Middle frontal gyrus (tissue), 1 donor: ENCODE data around the gene STRN.
A peak's percentile ranks its signal among the peaks of the same experiment; 100 is the strongest.
"Not testable (repeated sequence)": the region's sequence is repeated elsewhere in the genome, so short reads cannot be mapped to it uniquely, and the experiment has no call there.

ENCODE experiments used
- DNase-seq: peaks from one replicate; pipeline ENCODE4 v3.0.0-alpha.2; 2015; ENCODE audit warnings: low spot score; ENCODE audit errors: extremely low spot score

STRN gene

DNA sequence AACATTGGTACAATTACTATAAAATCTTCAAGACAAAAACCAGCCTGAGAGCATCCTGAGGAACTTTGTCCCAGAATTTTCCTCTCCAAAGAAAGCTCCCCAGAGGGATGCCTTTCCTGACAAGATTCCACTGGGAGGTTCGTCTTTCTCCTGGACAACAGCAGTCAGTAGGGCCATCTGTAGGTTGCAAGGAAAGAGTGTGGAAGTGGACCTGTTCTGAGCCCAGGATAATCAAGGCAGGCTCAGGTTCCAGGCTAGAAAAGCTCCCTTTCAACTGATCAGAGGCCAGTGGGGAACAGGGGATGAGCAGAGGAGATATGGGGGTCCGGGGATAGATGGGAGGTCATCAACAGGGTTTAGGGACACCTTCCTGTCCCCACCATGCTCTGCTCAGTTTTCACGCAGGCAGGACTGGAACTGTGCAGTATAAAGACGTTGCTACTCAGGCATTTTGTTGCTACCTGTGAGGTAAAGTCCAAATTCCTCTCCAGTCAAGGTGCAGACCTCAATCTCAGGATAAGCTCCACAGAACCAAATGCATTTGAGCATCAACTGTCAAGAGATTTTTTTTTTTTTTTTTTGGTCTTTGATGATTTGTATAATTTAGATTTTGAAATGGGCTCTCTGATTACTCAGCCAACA lies 126.2 kb downstream of the STRN start:
- no peak for DNase-seq

DNA sequence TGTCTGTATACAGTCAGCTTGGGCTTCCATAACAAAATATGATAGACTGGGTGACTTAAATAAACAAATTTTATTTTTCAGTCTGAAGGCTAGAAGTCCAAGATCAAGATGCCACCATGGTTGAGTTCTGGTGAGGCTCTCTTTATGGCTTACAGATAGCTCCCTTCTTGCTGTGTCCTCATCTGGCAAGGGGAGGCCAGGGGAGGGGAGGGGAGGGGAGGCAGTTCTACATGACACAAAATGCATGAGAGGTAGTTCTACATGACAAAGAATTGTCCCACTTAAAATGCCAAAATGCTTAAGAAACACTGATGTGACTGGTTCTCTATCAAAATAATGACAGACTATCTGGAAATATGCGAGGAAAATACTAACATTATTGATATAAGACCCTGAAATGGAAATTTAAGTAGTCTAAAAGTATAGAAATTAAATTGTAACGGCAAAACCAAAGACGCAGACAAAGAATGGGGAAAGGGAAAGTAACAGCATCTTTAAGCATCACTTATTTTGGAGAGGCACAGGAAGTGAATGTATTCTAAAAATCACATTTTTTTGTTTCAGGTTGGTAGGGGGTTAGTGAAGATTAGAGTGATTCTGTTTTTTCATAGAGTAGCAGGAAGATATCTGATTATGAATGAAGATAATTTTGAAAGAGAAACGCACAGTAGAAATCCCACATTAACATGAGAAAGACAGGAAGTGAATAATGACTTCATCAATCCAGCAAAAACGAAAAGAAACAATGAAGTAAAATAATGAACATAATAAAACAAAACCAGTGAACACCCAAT lies 131.4 kb downstream of the STRN start:
- DNase-seq: no peak

DNA sequence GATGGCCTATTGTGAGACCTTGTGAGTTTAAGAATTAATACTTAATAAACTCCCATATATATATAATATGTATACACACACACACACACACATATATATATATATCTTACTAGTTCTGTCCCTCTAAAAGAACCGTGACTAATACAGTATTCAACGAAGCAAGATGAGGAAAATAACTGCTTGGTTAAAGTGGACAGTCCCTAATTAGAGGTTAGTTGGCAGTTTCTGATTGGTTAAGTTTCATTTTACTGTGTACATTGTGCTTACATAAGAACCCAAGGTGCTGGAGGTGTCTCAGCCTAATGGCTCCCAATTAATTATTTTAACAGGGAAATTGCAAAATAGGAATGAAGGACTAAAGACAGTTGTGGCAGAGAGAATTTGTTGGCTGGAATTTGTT lies 132.1 kb downstream of the STRN start:
- no peak for DNase-seq

DNA sequence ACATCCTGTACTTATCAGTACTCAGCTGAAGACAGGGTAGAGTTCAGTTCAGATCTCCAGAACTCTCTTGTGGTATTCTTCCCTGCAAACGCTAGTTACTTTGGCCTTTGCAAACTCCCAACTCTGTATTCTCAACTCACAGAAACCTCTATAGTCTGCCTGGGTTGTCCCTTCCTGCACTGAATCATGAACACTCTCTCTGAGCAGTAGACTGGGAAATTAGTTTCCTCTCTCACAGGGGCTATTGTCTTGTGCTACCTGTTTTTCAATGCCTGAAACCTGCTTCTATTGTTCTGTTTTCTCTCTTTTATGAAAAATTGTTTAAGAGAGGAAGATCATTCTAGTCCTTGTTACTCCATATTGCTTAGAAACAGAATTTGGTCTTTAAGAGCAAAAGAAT lies 135.2 kb downstream of the STRN start:
- no peak for DNase-seq

DNA sequence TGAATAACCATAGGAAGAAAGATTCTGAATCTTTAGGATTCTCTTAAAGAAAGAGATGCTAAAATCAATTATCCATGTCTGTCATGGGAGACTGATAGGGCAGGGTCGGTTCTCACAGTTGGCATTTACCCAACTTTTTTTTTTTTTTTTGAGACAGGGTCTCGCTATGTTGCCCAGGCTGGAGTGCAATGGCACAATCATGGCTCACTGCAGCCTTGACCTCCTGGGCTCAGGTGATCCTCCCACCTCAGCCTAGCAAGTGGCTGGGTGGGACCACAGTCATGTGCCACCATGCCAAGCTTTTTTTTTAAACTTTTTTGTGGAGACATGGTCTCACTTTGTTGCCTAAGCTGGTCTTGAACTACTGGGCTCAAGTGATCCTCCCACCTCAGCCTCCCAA lies 141.7 kb downstream of the STRN start:
- not testable (repeated sequence) for DNase-seq

DNA sequence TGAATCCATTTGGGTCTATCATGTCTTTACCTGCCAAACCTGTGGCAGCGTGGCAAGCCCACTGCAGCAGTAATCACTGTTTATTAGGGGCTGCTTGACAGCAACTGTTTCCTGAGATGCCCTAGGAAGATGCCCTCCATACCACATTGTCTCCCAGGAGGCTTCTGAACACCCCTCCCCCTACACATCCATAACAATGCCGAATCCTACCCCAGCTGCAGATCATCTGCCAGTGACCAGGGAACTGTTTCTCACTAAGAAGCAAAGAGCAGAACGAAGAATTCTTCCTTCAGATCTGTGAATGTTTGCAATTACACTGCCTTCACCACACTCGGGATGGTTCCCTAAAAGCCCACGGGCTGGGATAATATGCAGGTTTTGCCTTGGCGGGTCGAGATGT lies 142.1 kb downstream of the STRN start:
- no peak for DNase-seq

DNA sequence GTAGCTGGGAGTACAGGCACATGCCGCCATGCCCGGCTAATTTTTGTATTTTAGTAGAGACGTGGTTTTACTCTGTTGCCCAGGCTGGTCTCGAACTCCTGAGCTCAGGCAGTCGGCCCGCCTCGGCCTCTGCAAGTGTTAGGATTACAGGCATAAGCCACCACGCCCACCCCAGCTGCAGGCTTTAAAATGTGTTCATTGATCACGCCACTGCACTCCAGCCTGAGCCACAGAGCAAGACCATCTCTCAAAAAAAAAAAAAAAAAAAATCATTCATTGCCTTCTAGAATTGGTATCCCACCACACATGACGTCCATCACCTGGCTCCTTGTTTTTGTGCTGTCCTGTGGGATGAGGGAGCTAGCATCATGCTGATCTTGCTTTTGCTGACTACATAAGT lies 142.5 kb downstream of the STRN start:
- DNase-seq: no peak

DNA sequence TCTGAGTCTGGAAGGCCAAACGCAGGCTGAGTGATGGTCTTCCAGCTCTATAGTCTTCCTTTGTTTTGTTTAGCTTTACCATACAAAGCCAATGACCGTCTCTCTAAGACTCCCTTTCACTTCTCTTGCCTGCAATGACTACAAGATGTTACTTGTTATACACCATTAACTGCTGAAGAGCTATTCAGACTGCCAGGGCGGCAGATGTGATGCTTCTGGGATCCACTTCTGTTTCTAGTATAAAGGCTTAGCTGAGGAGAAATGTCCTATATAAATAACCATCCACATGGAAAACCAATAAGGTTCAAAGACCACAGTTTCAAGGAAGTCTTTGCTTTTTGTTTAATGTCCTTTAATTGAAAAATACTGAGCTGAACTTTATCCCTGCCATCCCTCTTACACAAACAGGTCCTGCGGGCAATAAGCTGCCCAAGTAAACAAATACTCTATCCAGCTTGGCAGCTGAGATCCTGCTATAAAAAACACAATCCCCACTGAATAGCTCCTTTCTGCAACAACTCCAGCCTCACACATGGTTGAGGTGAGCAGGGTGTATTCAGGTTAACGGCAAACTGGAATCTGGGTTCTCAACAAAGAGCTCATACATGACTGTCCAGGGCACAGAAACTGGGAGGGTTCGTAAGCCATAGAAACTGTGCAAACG lies 145.3 kb downstream of the STRN start:
- DNase-seq: no peak

DNA sequence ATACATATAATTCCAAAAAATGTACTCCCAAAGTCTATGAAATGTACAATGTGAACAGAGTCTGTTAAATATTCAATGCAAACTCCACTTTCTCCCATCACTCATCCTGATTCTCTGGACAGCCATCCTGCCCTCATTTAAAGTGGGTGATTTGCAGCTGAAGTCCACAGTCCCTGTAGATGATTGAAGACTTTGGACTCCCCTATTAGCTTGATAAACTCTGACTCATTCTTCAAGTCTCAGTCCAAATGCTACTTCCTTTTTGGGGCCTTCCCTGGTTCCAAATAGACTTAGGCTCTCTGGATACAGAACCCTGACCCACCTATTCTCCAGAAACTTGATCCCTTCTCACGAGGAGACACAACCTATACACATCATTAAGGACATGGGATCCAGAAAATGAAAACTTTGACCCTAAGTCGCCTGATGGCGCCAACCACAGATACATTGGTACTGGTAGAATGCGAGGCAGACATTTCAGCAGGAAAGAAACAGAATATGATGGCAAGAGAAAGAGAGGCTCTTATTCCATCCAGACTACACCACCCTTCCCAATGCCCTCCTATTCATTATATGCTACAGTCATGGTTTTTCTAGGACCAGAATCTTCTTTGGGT lies 147.1 kb downstream of the STRN start:
- no peak for DNase-seq

DNA sequence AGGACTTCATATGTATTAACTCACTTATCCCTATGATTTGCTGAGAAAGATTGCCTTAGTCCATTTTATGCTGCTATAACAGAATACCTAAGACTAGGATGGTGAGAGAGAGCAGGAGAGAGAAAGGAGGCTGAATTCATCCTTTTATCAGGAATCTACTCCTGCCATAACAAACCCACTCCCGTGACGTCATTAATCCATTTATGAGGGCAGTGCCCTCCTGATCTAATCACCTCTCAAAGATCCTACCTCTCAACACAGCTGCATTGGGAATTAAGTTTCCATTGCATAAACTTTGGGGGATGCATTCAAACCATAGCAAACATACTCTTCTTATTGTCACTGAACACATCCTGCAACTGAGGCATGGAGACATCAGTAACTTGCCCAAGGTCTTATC lies 147.8 kb downstream of the STRN start:
- DNase-seq: no peak

DNA sequence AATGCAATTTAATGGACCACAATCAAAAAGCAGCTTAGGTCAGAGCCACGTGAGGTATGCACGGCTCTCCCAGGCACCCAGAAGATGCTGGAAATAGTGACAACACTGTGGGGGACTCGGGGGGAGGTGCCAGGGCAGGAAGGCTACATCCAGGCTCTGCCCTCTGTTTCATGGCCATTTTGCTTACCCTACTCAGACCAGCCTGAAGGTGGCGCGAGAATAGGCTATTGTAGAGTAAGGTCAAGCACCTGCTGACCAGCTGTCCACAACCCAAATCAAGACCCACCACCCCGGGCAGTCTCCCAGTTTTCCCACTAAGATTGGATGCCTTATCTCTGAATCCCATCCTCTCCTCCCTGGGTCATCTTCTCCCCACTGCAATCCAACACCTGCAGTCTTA lies 154.1 kb downstream of the STRN start:
- no peak for DNase-seq

DNA sequence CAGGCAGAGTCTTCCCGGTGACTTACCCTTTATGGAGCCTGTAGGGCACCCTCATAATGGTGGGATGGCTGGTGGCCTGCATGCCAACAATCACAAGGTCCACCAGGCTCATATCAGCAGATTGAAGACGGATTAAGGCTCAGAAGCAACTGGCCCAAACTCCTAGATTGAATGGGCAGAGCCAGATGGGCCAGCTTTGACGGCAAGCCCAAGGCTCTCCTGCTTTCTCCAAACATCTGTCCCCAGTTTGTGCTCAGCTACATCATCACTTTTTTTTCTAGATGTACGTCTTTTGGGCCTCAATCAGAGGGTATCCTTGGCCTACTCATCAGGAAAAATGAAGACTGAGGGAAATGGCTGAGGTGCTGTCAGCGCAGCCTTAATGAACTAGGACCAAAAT lies 155.3 kb downstream of the STRN start:
- DNase-seq: no peak

DNA sequence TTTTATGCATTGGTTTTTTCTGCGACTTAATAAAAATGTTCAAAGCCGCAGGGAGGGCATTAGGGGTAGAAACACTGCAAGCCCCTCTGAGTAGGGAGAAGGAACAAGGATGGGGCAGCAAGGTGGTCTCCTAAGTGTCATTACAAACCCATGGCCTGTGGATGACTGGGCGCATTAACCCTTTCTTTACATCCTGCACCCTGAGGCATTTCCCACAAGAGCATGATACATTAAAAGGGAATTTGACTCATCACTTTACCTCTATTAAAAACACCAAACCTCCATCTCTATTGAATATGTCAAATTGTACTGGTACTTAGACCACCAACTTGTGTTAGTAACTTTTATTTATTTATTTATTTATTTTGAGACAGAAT lies 157.3 kb downstream of the STRN start:
- no peak for DNase-seq

DNA sequence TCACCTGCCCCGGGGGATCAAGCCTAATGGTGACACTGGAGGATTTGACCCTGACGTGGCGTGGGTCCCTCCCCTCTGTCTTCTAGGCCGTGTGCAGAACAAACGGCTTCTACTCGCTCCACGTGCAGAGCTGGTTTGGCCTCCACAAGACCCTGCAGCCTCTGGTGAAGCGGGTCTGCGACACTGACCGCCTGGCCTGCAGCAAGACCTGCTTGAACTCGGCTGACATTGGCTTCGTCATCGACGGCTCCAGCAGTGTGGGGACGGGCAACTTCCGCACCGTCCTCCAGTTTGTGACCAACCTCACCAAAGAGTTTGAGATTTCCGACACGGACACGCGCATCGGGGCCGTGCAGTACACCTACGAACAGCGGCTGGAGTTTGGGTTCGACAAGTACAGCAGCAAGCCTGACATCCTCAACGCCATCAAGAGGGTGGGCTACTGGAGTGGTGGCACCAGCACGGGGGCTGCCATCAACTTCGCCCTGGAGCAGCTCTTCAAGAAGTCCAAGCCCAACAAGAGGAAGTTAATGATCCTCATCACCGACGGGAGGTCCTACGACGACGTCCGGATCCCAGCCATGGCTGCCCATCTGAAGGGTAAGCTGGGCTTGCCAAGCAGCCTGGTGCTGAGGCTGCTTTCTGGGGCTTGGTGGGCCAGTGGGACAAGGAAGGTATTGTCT lies 157.8 kb downstream of the STRN start:
- DNase-seq: no peak

DNA sequence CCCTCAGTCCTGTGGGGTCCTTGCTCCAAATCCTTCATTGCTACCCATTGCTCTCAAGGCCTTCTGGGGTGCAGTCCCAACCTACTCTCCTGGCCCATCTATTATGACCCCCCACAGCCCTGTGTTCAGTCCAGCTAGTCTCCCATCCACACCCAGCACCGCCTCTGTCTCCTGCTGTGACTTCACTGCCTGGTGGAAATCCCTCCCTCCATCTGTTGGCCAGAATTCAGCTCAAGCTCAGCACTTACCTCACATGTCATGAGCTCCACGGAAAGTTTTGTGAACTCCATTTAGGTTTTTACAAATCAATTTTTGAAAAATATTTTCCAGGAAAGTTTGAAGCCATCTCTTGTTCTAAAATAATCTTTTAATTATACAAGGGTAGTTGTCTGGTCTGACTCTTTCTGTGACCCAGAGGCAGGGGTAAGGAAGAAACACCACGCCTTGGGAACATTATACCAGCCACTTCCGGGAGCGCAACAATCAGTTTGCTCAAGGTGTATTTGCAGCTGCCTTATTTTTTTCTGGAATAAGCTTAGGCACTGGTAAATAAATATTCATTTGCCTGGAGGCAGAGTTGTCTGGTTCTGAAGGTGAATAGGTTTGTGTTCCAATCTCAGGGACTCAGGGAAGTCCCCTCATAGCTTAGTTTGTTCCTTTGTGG lies 159.0 kb downstream of the STRN start:
- no peak for DNase-seq

DNA sequence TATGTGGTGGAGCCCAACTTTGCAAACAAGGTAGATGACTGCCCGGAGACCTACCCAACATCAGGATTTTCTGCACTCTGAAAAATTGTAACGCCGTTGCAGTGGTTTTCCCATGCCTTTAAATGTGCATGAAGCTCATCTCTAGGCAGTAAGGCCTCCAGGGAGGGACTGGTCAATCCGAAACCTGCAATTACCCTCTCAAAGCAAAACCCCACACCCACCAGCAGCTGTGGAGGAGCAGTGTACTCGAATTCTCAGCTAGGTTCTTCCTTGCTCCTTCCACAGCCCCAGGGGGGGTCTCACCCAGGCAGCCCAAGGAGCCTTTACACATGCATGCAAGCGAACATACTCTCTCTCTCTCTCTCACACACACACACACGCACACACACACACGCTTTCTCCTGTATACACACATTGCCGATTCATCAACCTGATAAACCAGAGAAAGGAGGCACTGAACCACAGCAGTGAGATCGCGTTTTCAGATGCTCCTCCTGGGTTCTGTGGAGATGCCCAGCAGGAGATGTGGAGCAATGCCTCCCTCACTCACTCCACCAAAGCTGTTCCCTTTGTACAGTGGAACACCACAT lies 160.6 kb downstream of the STRN start:
- no peak for DNase-seq

DNA sequence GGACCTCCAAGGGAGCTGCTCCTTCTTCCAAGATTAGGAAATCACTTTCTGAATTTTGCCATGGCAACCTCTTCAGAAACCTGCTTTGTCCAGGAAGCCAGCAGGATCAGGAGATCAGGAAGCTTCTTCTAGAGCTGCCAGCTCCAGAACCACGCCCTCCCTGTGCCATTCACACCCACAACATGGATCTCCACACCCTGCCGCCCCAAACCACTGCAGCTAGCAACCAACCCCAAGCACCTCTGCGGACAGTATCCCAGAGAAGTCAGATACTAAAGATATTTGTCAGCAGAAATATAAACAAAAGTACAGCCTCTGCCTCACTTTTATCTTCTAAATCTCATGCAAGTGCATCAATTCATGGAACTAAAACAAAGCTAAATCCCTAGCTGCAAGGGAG lies 163.4 kb downstream of the STRN start:
- no peak for DNase-seq

DNA sequence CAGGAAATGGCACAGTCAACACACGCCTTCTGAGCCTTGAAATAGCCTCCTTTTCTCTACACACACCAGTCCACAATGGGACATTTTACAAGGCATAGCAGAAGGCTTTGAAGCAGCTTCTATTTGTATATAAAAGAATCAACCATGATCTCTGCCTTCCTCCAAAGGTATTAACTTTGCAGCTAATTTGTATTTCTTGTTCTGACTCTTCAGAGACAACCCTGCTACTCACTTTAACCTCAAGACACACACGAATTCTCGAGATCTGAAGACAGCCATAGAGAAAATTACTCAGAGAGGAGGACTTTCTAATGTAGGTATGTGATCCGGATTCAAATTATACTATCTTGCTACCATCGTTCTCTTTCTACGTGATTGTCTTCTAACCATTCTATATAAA lies 165.2 kb downstream of the STRN start:
- peak; percentile 17 for DNase-seq

DNA sequence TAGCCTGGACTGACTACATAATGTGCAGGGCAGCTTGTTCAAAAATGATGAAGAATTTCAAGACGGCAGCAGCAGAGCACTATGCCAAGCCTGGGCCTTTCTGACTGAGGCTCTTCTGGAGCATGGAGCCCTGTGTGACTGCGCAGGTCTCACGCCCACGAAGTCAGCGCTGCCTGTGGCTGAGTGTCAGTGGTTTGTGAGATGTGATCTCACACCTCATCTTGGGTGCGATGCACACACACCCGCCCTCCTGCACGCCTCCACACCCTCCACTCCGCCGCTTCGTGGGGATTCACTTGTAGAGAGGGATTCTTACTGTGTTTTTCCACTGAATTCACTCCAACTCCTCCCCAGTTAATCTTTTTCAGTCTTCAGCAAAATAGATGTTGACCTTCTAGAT lies 166.0 kb downstream of the STRN start:
- peak; percentile 64 for DNase-seq

DNA sequence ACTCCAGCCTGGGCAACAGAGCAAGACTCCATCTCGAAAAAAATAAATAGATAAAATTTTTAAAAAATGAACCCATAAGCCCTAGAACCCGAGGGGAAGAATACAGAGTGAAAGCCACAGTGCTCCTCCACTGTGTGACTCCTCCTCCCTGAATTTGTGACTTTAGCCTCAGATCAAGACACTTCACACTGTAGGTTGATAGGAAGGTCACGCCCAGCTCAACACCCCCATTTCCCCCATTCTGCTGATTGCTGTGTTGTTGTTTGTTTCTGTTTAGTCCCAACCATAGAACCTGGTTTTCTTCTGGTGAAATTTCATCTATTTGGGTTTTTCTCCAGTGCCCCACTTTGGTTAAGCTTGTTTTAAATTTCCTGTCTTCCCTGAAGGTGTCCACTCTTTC lies 167.6 kb downstream of the STRN start:
- no peak for DNase-seq
